ENCODE measurements around the gene BICDL2. TPM values are rescaled to one million over a fixed set of nuclear protein-coding genes. Genes with fewer than 3 reads are reported as not detected.
A peak's percentile ranks its signal among the peaks of the same experiment; 100 is the strongest.

BICDL2 gene
- total and polyA plus RNA-seq, 2 of the 4 experiments (the other 2 are of a cell fraction), result 0.17 to 0.18 TPM

DNA sequence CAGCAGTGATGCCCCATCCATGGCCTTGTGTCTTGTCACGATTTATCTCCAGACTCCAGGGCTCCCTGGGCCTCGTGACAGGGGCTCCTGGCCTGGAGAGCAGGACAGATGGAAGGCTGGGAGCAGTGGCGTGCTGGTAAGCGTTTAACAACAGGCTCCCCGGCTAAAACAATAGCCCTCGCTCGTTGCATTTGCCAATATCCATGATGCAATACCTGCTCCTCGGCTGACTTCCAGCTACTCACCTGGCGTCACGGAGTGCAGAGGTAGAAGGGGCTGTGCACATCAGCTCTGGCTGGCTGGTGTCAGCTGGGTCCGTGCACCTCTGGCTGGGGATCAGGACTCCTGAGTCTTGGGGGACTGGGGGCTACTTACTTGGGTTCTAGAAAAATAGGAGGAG, 1.5 kb upstream of the BICDL2 start:
- no peak overlapping the region for H3K18ac ChIP-seq (ENCODE audit: low read depth, low read length)
- TF ChIP-seq NFE2L2 (IDR thresholded peaks at IDR 0.05; ENCODE audit: low read depth, low read length) (no peak), RFX5 (IDR thresholded peaks at IDR 0.05; ENCODE audit: low read depth, low read length) (no peak), MXI1 (IDR thresholded peaks at IDR 0.05; ENCODE audit: borderline replicate concordance, low read depth, low read length) (no peak), POLR2A (IDR thresholded peaks at IDR 0.05; ENCODE audit: low read depth, low read length) (no peak), RCOR1 (IDR thresholded peaks at IDR 0.05; ENCODE audit: insufficient replicate concordance, low read length) (no peak), FOS (IDR thresholded peaks at IDR 0.05; ENCODE audit: low read depth, low read length) (no peak), CEBPB (IDR thresholded peaks at IDR 0.05; ENCODE audit: low read depth, low read length) (peak; percentile 53)
- TF ChIP-seq, protein P1, sequence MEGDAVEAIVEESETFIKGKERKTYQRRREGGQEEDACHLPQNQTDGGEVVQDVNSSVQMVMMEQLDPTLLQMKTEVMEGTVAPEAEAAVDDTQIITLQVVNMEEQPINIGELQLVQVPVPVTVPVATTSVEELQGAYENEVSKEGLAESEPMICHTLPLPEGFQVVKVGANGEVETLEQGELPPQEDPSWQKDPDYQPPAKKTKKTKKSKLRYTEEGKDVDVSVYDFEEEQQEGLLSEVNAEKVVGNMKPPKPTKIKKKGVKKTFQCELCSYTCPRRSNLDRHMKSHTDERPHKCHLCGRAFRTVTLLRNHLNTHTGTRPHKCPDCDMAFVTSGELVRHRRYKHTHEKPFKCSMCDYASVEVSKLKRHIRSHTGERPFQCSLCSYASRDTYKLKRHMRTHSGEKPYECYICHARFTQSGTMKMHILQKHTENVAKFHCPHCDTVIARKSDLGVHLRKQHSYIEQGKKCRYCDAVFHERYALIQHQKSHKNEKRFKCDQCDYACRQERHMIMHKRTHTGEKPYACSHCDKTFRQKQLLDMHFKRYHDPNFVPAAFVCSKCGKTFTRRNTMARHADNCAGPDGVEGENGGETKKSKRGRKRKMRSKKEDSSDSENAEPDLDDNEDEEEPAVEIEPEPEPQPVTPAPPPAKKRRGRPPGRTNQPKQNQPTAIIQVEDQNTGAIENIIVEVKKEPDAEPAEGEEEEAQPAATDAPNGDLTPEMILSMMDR (conservative IDR thresholded peaks at IDR 0.05; ENCODE audit: low read depth, low read length), result no peak
- no peak overlapping the region for H3K14ac ChIP-seq (replicated peaks; ENCODE audit: low read depth, low read length)
- H3K36me3 ChIP-seq (ENCODE audit: control insufficient read depth, insufficient read depth, low read length), result no peaks in the 10 kb centered on the region
- H2BK20ac ChIP-seq (ENCODE audit: low read depth, low read length), result no peak overlapping the region
- H3K23ac ChIP-seq (ENCODE audit: low read depth, low read length), result no peak overlapping the region
- ChIA-PET POLR2A (ENCODE audit: unreplicated experiment) (no interaction called here), CTCF (interaction anchor here (2.3 kb wide), 1 partner anchor 10 kb away, joined by 7 read pairs; no protein-coding TSS in a partner anchor)
- DNase-seq (no peak), ATAC-seq (ENCODE audit: low read depth) (no peak)
- no peak overlapping the region for H2BK15ac ChIP-seq (ENCODE audit: low read depth, low read length)
- no peak overlapping the region for H3K4me3 ChIP-seq (ENCODE audit: insufficient read depth, low read depth, low read length)
- no peaks in the 10 kb centered on the region for H3K4me1 ChIP-seq (ENCODE audit: control insufficient read depth, insufficient read depth, low read length)
- peaks cover 65% of the 10 kb centered on the region for H3K27me3 ChIP-seq (ENCODE audit: control insufficient read depth, insufficient read depth, low read length)
- no peaks in the 10 kb centered on the region for H3K9me3 ChIP-seq (ENCODE audit: control insufficient read depth, insufficient read depth, low read length)
- BruUV-seq (replicated peaks), result no TSS peak
- H3K9me1 ChIP-seq (ENCODE audit: insufficient read depth, low read length), result no peaks in the 10 kb centered on the region
- WGBS, 2 experiments (ENCODE audit: extremely low coverage in 2 of 2, insufficient read length in 1 of 2), result no CpG with 5 or more reads among the region's 11 CpGs
- no peaks in the 10 kb centered on the region for H4K20me1 ChIP-seq (ENCODE audit: insufficient read depth, low read length)
- H2BK120ac ChIP-seq (ENCODE audit: low read depth, low read length), result no peak overlapping the region
- no peak overlapping the region for H3K27ac ChIP-seq (ENCODE audit: insufficient read depth, low read length)
- no peak overlapping the region for H4K8ac ChIP-seq (ENCODE audit: low read depth in 2 of 2, low read length in 2 of 2)
- H2AK9ac ChIP-seq (replicated peaks; ENCODE audit: low read depth, low read length, poor library complexity), result no peak overlapping the region
- dilution Hi-C loops (cut with HindIII; ENCODE audit: low sequenced_read_pairs, unreplicated experiment), result no loop called here
- H3K9ac ChIP-seq (ENCODE audit: low read depth, low read length), result no peak overlapping the region
- H4K91ac ChIP-seq (ENCODE audit: insufficient read depth, low read depth, low read length), result no peak overlapping the region
- no peak overlapping the region for H2BK5ac ChIP-seq (ENCODE audit: low read depth, low read length, poor library complexity, severe bottlenecking)
- H2AK5ac ChIP-seq (ENCODE audit: low read depth, low read length), result no peak overlapping the region
- no peak overlapping the region for H2AFZ ChIP-seq (replicated peaks; ENCODE audit: low read length, poor library complexity)
- intact Hi-C loops (cut with micrococcal nuclease), result no loop called here
- in situ Hi-C loops (cut with MboI; ENCODE audit: low sequenced_read_pairs), result no loop called here
- no peak overlapping the region for H4K5ac ChIP-seq (ENCODE audit: low read depth, low read length)
- no peak overlapping the region for H3K56ac ChIP-seq (ENCODE audit: extremely low read depth, insufficient read depth, low read length)
- no peak overlapping the region for H3K4me2 ChIP-seq (ENCODE audit: low read depth, low read length)
- no peaks in the 10 kb centered on the region for H3K79me1 ChIP-seq (ENCODE audit: low read depth in 1 of 2, low read length in 2 of 2)
- no peak overlapping the region for H3K4ac ChIP-seq (ENCODE audit: low read depth, low read length)

Data from IMR-90 (cell line).